Embryonic facial prominence (tissue), 1 donor: ENCODE data around the gene NINJ2.
"Not testable (repeated sequence)": the region's sequence is repeated elsewhere in the genome, so short reads cannot be mapped to it uniquely, and the experiment has no call there.

Experiments
- DNase-seq: peaks from one replicate; pipeline ENCODE4 v3.0.0-alpha.2; 2016; ENCODE audit errors: extremely low spot score

The NINJ2 gene

DNA sequence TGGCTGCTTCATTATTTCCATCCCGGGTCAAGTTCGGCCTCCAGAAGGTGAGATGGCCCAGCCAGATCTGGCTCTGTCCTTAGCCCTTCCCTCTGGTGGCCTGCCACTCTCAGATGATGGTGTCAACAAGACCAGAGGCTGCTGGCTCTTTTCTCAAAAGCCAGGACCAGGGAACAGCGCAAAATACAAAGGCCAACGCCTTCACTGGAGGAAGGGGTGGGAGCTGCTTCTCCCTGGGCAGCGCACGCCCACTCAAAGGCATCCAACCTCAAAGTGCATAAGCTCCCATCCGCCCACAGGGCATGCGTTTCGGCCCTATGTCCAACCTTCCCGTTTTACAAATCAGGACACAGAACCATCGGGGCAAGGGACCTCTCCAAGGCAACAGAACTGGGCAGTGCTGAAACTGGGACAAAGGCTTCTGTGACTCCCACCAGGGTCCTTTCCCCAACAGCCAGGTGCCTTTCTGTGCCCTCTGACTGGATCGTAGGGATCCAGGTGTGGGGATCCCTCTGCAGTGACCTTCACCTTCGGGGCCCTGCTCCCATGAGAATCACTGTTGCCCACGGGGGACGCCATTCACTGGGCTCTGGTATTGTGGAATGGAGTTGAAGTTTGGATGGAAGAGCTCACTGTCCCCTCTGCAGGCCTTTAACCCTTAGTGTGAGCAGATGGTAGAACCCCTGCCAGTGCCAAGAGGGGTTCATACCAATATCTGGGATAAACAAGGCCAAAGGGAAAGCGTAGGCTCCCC lies 76.8 kb downstream of the NINJ2 start:
- DNase-seq, result no peak

DNA sequence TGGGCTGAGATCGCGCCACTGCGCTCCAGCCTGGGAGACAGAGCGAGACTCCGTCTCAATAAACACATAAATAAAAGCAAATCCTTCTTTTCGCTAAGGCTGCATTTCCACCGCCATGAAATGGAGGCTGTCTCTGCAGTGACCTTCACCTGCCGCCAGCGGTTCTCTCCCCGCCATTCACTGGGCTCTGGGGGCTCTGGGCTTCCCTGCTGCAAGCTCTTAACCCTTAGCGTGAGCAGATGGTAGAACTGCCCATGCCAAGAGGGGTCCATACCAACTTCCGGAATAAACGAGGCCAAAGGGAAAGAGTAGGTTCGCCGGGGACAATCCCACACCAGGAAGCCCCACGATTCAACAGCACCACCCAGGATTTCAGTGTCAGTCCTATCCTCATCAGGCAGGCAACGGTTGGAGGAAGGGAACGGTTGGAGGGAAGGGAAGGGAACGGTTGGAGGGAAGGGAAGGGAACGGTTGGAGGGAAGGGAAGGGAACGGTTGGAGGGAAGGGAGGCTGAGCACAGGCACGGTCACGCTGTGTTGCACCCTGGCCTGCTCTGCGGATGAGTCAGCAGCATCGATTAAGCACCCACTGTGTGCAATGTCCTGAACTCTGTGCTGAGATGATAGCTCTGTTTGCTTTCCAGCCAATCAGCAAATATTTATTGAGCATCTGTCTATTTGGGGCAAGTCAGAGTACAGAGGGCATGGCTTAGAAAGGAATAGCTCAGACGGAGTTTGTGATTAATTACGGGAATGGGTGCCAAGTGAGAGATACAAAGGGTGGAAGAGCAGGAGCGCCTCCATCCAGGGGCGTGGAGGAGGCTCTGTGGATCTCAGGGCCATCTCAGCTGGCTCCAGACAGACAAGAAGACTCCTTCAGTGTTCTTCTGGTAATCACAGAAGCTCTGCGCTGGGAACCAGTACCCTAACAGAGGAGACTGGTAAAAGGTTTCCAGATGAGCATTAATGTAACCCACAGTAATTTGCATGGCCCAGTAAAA lies 77.9 kb downstream of the NINJ2 start:
- no peak for DNase-seq

DNA sequence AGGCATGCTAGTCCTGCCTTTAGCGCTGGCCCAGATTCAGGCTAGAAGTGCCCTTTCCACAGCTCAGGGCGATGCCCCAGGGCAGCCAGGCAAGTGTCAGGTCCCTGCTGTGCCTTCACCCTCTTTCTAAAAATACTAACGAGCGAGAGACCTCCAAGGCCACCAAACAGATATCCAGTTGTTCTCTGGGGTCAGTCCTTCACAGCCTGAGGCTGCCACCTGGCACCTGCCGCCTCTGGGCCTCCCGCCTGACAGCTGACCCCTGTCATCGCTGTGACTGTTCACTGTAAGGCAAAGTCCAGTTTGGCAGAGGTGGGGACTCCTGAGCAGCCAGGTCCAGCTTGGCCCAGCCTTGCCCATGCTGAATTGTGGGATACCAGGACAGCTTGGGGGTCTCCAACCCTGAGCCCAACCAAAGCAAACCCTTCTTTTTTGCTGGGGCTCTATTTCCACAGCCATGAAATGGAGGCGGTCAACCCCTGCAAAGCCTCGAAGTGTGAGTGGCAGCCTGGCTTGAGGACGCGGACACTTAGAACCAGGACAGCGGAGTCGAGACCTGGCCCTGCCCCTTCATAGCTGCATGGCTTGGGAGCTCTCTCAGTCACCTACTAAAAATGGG lies 79.9 kb downstream of the NINJ2 start:
- no peak for DNase-seq

DNA sequence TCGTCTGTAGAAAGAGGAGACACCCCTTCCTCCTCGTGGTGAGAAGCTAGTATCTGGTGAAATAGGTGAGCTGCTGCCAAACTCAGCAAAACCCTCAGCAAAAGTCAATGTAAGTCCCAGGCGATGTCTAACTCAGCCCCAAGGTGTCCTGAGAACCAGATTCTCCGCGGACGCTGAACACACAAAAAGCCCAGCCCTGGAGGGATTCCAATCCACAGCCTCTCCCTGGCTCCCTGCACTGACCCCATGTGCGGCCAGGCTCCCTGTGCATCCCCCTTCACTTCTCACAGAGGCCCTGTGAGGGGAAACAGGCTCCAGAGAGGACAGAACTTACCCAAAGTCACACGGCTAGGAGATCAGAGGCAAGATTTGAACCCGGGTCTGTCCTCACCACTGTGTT lies 81.5 kb downstream of the NINJ2 start:
- DNase-seq, result no peak

DNA sequence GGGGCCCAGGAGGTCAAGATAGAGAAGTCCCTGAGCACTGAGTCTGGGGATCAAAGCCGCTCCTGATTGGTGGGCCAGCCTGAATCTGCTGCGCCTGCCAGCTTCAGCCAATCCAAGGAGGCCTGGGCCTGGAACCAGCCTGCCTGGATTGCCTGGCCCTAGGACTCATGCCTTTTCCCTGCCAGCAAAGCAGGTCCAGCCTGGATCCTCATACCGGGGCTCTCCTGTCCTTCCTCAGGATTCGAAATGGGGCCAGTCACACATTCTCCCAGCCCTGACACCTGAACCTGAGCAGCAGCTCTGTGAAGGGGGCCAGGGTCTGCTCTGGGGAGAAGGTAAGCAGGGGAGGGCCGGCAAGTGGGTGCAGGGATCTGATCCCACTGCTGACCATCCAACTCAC lies 81.9 kb downstream of the NINJ2 start:
- no peak for DNase-seq

DNA sequence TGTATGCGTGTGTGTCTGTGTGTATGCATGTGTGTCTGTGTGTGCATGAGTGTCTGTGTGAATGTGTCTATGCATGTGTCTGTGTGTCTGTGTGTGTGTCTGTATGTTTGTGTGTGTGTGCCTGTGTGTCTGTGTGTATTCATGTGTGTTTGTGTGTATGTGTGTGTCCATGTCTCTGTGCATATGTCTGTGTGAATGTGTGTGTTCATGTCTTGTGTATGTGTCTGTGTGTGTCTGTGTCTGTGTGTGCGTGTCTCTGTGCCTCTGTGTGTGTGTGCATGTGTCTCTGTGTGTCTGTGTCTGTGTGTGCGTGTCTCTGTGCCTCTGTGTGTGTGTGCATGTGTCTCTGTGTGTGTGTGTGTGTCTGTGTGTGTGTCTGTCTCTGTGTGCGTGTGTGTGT lies 82.4 kb downstream of the NINJ2 start:
- DNase-seq, result no peak

DNA sequence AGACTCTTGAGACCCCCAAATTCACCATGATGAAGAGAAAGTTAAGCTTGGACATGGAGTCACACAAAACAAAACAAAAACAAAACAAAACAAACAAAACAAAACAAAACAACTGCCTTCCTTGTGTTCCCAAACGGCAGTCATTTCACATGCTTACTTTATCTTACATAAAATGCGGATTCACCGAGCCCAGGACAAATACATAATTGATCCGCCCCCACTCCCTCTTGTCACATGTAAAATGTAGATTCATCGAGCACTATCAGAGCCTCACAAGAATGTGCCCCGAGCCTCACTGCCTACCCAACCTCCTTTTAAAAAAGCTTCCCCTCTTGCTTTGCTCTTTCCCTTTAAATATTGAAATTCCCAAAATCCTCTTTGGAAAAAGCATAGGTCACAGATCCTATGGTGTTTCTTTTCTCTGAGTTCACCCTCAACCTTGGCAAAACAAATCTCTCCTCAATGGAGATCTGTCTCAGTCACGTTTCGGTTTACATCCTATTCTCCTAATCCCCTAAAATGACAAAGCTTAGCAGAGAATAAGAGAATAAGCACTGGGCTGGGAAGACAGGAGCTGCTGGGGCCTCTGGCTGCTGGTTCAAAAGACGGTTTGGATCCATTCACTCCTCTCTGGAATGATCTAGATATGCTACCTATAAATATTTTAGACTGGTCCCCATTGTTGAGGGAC lies 83.7 kb downstream of the NINJ2 start:
- no peak for DNase-seq

DNA sequence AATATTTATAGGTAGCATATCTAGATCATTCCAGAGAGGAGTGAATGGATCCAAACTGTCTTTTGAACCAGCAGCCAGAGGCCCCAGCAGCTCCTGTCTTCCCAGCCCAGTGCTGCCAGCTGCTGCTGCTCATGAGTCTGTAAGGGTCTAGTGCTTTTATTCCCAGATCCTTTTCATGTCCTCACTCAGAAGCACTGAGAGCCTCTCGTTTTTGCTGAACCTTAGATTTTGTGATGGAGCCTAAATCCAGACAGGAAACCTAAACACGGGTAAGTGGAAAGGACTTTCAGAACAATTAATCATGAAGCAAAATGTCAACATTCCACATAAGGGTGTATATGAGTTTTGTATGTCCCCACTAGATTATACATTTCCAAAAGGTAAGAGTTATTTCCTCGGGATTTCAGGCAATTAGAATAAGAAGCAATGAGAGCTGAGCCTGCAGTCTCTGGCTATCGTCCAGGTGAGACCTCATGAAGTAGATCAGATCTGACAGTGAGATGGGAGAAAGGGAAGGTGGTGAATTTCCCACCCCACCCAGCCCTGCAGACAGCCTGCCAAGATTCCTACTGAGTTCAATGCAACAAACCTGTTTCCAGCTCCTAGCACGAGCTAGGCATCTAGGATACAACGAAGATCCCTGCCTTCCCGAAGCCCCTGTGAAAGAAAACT lies 84.4 kb downstream of the NINJ2 start:
- DNase-seq, result no peak

DNA sequence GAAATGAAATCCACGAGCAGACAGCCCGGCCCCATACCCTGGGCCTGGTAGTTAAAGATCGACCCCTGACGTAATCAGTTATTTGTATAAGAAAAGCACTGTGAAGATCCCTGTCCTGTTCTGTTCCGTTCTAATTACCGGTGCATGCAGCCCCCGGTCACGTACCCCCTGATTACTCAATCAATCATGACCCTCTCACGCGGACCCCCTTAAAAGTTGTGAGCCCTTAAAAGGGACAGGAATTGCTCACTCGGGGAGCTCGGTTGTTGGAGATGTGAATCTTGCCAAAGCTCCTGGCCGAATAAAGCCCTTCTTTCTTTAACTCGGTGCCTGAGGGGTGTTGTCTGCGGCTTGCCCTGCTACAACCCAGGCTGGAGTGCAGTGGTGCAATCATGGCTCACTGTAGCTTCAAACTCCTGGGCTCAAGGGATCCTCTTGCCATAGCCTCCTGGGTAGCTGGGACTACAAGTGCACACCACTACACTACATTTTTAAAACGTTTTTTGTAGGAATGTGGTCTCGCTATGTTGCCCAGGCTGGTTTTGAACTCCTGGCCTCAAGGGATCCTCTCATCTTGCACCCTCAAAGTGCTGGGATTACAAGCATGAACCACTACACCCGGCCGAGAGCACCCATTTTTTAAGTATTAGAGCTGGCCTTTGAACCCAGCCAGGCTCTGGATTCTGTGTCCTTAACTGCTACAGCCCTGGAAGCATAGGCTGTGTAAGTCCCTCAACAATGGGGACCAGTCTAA lies 85.1 kb downstream of the NINJ2 start:
- DNase-seq, result not testable (repeated sequence)

DNA sequence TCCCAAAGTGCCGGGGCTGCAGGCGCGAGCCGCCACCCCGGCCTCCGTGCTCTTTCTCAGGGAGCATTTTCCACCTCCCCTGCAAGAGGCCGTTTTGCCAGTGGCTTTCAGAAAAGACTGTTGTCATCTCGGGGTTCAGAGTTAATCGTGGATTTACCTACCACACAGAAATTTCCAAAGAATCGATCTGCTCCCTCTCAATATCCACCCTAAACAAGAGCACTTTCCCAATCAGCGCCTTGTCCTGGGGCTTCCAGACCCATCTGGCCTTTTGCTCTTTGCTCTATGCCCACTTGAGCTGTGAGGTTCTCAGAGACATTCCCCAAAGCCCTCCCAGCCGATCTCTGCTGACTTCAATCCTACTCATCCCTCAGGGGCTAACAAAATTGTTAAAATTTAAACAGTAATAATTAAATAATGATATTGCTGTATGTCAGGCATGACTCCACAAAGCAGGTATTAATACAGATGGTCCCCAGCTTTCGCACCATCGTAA lies 86.6 kb downstream of the NINJ2 start:
- no peak for DNase-seq

DNA sequence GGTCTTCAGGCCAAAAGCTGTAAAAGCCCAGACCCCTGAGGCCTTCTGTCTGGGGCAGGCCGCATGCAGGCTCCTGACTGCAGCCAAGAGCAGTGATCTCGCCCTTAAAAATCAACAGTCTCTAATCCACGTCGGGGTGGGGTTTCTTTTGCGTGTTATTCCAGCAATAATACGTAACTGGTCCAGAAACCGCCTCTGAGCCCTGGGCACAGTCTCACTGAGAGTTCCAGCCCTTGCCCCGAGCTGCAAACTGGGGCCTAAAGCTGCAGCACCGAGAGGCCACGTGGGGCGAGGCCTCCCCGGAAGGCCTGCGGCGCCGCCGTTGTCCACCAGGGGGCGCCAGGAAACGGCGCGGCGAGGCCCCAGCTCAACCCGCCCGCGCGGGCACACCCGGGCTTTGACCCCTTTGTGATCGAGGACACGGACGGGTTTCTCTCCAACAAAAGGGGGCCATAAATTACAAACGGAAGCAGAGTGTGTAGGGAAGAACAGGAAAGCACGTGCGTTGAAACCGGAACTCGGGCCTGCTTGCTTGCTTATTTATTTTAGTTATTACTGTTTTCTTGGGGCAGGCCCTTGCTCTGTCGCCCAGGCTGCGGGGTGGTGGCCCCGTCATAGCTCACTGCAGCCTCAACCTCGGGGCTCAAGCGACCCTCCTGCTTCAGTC lies 87.2 kb downstream of the NINJ2 start:
- DNase-seq, result peak; percentile 27

DNA sequence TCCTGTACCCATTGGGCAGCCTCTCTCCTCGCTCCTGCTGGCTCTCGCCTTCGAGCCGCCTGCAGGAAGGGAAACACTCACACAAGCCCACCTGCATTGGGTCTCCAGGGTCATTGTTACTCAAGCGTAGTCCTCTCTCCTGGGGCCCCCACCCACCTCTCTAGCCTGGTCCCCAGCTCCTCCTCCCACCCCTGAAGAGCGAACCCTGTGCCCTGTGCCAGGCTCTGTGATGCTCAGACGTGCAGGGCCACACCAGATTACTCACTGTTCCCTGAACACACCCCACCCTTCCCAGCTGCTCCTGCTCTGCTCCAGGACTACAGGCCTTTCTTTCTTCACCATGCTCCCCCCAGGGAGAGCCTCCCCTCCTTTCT lies 88.1 kb downstream of the NINJ2 start:
- DNase-seq, result no peak

DNA sequence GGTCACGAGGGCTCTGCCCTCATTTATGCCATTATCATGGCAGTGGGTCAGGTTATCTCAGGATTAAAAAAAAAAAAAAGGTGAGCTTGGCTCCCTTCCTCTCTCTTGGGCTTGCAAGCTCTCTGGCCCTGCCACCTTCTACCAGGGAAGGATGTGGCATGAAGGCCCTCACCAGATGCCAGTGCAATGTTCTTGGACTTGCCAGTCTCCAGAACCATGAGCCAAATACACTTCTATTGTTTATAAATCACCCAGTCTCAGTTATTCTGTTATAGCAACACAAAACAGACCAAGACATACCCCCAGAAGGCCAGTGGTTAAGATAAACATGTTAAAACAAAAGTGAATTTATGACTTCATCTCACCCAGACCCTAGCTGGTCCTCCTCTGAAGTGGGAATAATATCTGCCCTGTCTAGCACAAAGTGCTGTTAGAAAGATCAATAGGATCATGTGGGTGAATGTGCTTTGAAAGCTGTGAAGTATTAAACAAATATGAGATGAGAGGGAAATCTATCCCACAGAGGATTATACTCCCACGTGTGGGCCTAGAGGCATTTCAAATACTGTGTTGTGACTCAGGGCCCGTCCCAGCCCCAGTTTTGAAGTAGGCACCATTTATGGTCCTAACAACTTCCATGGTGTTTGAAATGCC lies 88.6 kb downstream of the NINJ2 start:
- DNase-seq, result no peak

DNA sequence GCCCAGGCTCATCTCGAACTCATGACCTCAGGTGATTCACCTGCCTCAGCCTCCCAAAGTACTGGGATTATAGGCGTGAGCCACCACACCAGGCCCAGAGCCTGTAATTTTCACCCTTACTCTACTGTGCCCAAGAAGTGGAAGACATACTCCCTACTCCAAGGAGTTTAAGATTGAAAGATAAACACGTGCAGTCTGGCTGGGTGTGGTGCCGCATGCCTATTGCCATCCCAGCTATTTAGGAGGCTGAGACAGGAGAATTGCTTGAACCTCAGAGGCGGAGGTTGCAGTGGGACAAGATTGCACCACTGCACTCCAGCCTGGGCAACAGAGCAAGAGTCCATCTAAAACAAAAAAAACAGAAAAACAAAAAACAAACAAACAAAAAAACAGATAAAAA lies 90.0 kb downstream of the NINJ2 start:
- DNase-seq, result no peak

DNA sequence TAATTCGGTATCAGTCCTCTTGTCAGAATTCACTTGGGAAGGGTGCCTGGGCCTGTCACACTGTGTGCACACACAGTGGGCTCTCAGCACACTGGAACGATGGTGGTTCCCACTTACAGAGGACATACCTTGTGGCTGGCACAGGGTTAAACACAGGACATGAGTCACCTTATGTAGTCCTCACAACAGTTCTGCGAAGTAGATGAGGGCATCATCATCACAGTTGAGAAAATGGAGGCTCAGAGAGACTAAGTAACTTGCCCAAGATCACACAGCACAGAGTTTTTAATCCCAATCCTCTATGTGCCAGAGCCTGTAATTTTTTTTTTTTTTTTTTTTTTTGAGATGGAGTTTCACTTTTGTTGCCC lies 90.7 kb downstream of the NINJ2 start:
- DNase-seq, result no peak

DNA sequence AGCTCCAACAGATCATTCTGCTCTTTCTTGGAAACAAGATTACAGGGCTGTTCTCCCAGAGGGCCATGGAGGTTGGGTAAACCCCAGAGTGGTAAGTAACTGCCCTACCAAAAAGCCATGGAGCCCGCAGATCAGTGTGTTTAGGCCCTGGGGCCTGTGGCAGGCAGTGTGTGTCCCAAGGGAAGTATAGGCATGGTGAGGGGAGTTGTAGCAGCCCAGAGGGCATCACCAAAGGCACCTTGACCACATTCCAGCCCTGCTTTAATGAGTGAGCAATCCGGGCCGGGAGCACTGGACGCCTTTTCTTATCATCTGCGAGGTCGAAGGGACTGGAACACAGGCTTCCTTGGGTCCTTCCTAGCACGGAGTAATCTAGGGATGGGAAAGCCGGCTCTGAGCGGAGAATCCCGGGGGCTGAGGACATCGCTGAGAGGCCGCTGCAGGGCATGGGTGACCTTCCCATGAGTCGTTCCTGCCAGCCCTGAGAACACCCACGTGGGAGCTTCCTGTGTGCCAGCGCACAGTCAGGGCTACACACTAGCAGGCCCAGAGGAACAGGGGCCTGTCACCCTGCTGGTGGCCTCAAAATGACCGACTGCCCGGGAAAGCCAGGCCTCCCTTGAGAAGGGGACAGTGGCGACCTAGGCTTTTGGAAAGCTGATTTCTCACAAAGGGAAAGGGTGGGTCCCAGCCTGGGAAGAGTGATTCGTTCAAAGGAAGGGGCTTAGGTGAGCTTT lies 91.3 kb downstream of the NINJ2 start:
- no peak for DNase-seq

DNA sequence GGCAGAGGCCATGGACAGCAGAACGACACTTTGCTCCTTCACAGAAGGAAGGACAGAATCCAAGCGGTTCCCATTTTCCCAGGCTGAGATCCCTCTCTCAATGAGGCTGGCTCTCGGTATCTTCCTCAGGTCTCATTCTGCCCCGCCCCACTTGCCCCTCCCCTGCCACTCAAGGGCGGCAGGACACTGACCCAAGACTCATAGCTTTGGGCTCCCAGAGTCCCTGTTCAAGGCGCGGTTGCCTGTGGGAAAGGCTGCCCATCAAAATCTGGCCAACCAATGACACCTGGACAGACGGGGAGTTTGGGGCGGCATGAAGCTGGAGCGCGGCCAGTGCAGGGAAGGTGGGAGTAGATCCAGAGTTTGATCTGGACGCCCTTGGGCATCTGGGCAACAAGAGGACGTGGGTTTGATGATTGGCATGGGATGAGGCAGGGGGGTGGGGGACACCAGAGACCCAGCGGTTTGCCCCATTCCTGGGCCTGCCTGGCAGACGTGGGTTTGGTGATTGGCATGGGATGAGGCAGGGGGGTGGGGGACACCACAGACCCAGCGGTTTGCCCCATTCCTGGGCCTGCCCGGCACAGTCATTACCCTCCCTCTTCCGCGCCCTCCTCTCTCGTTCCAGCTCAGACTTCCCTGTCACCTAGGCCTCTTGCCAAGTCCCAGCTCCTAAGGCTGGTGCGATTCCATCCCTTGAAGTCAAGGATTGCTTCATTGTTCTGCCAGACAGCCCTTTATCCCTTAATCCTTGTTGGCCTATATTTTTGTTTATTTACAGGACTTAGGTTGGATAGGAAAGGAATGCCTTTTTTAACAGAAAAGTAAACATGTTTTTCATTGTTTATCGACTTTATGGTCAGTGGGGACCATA lies 92.1 kb downstream of the NINJ2 start:
- DNase-seq, result peak; percentile 57

DNA sequence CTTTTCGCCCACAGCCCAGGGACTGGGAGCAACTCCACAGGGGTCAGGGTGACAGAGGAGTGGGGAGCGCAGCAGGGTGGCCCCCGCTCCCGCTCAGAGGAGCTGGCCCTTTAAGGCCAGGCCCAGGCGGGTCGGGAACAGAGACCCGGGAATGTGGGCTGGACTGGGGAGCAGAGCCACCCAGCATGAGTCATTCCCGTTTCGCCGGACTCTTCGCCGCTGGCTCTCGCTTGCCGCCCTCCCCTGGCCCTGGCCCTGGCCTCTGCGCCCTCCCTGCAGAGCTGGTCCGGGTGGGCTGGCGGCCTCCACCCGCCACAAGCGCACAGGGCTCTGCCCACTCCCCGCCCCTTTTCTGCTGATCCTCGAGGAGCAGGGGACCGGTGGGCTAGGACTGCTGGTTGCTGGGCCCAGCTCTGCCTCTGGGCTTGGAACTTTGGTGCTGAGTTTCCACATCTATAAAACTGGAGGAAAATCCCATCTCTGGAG lies 92.8 kb downstream of the NINJ2 start:
- no peak for DNase-seq
